ENCODE results near the gene NOD2. TPM values are rescaled to one million over a fixed set of nuclear protein-coding genes. Genes with fewer than 3 reads are reported as not detected.

NOD2 gene
- total and polyA plus RNA-seq, 2 of the 13 experiments (the other 11 are each of a cell fraction or from before 2014, with no cell fraction given) = 0.27 to 0.81 TPM

DNA sequence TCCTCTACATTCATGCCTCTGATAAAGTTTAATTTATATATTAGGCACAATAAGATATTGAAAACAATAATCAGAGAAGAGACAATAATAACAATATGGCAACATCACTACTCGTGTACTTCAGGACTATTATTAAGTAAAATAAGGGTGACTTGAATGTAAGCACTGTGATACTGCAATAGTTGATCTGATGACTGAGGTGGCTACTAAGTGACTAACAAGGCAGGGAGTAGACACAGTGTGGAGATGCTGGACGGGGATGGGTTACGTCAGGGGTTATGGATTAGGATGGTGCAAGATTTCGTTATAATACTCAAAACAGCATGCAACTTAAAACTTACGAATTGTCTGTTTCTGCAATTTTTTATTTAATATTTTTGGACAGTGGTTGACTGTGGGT, 81.0 kb downstream of the NOD2 start (continued):
- TF ChIP-seq ZNF318 (CRISPR knock-in tag; IDR thresholded peaks at IDR 0.05) (no peak), E2F5 (CRISPR knock-in tag; conservative IDR thresholded peaks at IDR 0.05) (no peak), ZNF33A (CRISPR knock-in tag; IDR thresholded peaks at IDR 0.05; ENCODE audit: borderline replicate concordance) (no peak), ZNF263 (CRISPR knock-in tag; IDR thresholded peaks at IDR 0.05) (no peak), ATF7 (IDR thresholded peaks at IDR 0.05) (no peak), ATF7 (CRISPR knock-in tag; IDR thresholded peaks at IDR 0.05) (no peak)
- TF ChIP-seq, protein P1, sequence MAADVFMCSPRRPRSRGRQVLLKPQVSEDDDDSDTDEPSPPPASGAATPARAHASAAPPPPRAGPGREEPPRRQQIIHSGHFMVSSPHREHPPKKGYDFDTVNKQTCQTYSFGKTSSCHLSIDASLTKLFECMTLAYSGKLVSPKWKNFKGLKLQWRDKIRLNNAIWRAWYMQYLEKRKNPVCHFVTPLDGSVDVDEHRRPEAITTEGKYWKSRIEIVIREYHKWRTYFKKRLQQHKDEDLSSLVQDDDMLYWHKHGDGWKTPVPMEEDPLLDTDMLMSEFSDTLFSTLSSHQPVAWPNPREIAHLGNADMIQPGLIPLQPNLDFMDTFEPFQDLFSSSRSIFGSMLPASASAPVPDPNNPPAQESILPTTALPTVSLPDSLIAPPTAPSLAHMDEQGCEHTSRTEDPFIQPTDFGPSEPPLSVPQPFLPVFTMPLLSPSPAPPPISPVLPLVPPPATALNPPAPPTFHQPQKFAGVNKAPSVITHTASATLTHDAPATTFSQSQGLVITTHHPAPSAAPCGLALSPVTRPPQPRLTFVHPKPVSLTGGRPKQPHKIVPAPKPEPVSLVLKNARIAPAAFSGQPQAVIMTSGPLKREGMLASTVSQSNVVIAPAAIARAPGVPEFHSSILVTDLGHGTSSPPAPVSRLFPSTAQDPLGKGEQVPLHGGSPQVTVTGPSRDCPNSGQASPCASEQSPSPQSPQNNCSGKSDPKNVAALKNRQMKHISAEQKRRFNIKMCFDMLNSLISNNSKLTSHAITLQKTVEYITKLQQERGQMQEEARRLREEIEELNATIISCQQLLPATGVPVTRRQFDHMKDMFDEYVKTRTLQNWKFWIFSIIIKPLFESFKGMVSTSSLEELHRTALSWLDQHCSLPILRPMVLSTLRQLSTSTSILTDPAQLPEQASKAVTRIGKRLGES (CRISPR knock-in tag; IDR thresholded peaks at IDR 0.05; ENCODE audit: borderline replicate concordance) = no peak

All from HepG2 (cell line).